ENCODE results near the gene TENM4.
"Not testable (repeated sequence)": the region's sequence is repeated elsewhere in the genome, so short reads cannot be mapped to it uniquely, and the experiment has no call there.

Gene TENM4

DNA sequence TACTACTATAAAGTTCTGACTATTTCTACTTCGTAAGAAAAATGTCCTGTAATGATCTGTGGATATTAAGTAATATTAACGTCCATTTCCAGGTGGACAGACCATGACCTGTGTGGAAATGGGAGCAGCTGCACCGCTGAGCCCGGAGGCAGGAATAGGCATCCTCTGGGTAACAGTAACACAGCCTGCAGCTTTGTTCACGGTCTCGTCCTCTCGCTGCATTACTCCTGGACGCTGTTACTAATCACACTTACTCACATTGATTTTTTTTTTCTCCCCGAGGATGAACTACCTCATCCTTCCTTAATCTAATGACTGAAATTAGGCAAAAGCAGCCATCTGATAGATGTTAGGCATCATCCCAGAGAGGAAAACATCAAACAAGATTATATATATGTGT lies 520.5 kb downstream of the TENM4 start:
- no peak for DNase-seq

DNA sequence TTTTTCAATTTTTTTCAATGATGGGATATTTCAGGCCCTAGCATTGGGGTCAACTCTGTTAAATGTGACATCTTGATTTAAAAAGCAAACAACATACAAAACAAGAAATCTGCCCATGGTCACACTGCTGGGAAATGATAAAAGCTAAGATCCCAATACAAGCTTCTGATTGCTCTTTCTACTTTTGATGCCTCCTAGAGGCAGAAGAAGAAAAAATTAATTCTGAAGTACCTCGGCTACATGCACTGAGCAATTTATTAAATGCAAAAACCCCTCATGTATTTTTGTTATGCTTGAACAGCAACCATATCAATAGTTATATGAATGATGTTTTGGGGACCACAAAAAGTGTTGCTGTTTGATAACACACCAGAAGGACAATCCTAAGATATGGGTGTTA lies 524.1 kb downstream of the TENM4 start:
- no peak for DNase-seq

DNA sequence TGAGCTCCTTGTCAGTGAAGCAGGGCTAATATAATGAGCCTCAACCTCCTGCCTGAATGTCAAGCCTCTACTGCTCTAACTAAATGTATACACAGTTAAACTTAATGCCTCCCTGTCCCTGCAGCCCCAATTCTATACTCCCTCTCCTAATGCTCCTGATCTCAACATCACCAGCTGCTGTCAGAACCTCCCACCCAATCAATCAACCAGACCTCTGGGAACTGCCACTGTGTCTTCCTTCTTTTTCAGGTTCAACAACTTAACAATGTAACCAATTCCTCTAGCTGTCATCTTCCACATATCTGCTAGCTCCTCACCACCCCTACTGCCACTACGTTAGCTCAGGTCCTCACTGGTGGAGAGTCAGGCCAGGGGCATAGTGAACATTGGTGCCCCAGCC lies 526.3 kb downstream of the TENM4 start:
- DNase-seq = no peak

DNA sequence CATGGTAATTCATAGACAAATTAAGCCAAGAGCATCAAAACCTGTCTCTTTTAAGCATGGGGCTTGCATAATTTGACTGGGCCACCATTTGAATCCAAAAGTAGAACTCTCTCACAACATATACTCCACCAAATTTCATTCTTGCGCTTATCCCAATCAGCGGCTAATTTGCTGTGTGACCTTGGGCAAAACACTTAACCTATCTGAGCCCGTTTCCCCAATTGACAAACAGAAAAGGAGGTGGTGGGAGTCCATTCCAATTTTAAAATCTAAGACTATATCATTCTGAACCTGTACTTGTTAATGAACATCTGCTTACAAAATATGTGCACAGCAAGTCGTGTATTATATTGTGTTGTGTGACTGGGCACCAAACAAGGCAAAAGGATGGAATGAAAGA lies 528.1 kb downstream of the TENM4 start:
- DNase-seq = no peak

DNA sequence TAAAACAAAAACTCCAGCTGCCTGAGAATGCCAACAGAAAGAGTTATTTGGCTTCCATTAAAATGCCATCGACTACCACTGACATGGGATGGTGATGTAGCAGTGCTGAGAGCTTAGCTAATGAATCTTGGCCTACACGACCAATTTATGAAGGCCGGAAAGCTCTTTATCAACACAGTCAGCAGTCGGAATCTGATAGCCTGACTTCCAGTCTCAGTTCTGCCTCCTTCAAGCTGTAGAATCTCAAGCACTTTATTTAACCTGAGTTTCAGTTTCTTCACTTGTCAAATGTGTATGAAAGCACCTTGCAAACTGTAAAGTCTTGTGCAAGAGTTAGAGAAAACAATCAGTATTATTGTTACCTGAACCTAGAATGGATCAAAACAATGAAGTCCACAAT lies 530.5 kb downstream of the TENM4 start:
- DNase-seq = no peak

DNA sequence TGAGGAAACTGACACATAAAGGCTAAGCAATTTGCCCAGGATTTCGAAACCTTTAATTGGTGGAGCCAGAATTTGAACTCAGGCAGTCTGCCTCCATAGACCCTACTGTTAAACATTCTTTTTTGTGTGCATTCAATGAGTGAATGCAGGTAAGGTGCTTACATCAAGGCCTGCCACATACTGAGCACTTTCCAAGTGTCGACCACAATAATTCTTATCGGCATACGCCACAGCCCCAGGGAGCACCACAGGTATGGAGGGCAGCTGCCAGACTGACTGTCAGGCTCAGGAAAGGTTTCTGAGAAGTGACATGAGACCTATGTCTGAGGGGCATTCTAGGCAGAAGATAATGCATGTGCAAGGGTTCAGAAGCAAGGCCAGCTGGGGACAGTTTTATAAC lies 531.4 kb downstream of the TENM4 start:
- no peak for DNase-seq

DNA sequence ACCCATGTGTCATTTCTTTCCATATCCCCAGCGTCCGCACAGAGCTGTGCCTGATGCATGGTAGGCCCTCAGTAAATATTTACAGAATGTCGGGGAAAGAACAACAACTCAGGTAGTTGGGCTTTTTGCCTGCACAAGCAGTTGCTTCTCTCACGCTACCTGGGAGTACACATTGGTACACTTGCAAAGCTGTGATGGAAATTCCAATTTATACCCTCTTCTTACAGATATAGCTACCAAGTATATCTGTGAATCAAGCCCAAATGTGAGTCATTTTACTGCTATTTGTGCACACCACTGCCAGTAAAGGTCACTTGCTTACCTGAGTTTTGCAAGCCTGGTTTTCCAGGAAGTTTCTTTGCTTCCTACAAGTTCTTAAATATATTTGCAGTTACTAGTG lies 533.2 kb downstream of the TENM4 start:
- no peak for DNase-seq

DNA sequence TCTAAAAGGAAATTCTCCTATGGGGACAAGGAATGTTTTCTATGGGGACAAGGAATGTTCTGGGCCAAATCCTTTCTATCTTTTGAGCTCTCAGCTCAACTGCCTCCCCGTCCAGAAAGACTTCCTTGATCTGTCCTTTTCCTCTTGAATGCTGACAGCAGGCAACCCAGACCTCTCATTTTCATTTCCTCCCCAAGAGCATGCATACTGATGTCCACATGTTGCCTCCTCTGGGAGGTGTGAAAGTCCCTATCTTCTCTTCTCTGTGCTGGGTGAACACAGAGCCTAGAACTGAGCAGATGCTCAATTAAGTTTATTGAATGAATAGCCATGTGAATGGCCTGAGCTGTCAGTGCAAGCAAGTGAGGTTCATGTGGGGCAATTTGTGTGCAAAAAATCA lies 534.3 kb downstream of the TENM4 start:
- DNase-seq = no peak

DNA sequence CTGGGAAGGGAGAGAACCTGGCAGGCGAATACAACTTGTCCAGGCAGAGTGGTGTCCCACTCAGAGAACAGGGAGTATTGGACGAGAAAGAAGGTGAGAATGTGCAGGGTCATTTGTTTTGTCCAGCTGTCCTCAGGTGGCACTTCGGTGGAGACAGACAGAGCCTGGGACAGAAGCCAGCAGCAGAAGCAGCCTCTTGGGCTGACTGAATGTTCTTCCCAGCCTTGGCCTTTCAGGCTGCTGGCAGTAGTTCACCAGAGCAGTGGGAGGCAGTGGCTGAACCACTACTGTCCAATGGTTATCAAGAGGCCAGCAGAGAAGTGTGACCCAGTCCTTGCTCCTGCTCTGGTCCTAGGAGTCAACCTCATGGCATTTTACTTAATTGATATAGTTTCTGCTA lies 535.1 kb downstream of the TENM4 start:
- no peak for DNase-seq

DNA sequence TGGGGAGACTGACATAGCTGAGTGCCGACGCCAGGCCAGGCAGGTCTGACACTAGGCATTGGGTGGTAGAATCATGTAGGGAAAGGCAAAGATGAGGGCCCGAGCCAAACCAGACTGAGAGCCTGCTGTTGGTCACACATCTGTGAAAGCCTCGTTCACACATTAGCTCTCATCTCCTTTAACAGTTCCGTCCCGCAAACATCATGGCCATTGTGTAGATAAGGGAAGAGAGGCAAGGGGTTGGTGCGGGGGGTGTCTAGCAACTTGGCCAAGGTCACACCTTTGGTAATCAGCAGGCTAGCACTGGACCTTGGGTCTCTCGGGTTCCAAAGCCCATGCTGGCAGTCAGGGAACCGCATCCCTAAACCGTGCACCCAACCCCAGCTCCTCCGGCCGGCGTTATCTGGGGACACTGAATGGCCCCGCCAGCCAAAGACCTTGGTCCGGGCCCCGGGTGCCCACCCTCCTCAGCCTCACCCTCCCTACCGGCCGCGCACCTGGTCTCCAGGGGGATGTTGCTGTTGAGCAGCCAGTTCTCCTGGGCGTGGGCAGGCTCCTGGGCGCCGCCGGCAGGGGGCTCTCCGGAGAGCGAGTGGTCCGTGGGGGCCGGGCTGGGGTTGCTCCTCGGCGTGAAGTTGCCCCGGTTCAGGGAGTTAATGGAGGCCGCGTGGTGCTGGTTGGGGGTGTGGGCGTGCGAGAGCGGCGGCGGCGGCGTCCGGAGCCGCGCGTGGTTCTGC lies 537.9 kb downstream of the TENM4 start:
- no peak for DNase-seq

DNA sequence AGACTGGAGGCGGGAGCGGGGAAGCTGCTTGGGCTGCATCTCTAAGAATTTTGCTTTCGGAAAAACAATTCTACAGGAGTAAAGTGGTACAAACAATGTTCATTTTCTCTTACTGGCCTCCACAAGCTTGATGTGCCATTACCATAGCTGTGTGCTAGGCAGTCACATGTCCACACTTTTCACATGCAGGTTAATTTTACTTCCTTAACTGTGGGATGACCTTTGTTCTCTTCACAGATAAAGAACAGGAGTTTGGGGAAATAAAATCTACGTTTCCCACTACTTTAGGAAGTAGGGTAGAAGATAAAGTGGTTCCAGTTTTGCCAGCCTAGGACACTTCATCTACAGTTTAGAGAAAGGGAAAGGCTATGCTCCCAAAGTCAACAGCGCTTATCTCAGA lies 539.0 kb downstream of the TENM4 start:
- no peak for DNase-seq

DNA sequence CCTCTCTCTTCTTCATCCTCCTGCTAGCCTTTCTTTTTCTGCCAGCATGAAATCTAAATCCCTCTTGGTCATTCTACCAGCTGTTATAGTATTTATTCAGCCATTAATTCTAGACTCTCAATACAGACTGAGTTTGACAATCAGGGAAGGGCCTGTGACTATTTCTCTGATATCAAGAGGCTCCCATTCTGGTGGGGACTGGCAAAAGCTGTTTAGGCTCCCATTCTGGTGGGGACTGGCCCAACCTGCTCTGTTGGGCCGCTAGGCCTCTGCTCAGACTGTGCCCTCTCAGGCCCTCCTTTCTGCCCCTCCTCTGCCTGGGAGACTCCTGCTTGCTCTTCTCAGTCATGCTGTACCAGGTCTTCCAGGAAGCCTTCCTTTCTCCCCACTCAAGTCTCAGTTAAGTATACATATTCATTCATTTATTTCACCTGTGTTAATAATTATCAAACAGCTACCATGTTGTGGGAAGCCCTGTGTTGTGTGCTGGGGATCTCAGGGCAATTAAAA lies 542.5 kb downstream of the TENM4 start:
- DNase-seq = no peak

DNA sequence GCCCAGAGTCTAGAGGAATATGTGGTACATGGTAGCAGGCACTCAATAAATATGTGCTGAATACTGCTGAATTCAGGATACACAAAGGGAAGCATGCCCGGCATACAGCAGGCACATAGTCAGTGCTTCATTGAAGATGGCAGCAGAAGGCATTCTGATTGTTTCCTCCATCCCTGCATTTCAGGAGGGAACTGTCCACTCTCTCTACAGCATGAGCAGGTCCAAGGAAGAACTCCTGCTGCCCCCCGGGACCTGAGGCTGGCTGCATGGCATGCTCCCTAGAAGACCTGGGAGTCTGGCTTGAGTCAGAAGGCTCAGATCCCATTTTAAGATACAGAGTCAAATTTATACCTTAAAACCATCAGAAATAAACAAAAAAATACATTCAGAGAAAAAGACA lies 546.8 kb downstream of the TENM4 start:
- DNase-seq = no peak

DNA sequence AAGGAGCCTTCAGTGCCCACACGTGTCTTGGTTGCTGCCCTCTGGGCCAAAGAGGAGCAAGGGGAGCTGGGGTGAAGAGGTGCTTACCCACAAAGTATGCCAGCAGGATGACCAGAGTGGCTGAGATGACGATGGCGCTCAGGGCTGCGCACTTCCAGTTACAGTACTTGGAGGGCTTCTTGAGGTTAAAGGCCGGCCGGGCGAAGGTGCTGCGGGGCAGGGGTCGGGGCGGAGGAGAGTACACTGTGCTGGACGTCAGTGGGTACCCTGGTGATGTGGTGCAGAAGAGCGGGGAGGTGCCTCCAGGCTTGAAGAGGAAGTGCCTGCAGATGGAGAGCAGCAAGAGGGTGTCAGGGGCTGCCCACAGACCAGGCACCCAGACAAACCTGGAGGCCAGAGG lies 551.1 kb downstream of the TENM4 start:
- no peak for DNase-seq

DNA sequence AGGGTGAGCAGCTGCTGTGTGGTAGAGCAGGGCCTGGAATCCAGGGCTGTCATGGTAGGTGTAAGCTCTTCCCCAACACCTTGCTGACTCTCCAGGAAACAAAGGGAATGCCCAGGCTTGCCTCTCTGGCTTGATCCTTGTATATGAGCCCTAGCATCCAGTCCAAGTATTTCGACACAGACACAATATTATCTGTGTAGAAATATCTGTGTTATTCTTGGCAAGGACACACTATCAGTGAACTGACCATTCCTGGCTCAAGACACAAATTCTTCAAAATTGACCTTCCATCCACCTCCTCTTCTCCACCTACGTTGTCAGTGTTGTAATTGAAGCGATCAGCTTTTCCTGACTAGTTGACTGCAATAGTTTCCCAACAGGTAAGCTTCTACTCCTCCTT lies 554.2 kb downstream of the TENM4 start:
- DNase-seq = no peak

DNA sequence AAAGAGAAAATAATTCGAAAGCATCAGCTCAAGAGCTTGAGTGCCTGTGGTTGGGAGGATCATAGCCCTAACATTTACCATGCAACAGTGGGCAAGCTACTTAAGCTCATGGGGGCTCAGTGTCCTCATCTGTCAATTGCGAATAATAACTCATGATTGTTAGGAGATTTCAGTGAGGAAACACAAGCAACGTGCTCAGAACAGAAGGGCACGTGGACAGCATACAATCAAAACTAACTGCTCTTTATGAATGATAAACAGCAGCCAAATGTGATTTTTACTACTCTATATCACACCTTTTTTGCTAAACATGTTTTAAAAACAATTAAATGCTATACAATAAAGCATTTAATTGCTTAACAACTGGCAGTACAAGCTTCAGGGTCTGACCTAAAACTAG lies 556.1 kb downstream of the TENM4 start:
- no peak for DNase-seq

DNA sequence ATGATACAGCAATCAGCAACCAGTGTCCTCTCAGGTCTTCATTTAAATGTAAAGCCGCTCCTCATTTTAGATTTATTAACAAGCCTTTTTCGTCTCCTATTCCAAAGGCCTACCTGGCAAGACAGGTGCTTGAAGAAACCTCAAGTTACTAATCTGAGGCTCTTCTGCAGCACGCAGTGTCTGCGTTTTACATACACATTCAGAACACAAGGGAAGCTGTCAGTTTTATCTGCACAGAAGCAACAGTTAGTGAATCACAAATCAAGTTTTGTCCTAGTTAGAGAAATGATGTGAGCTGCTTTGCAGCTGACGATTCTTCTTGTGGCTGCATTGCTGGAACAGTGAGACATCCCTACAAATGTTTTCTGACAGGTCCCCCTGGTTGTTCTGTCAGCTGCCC lies 557.3 kb downstream of the TENM4 start:
- DNase-seq = no peak

DNA sequence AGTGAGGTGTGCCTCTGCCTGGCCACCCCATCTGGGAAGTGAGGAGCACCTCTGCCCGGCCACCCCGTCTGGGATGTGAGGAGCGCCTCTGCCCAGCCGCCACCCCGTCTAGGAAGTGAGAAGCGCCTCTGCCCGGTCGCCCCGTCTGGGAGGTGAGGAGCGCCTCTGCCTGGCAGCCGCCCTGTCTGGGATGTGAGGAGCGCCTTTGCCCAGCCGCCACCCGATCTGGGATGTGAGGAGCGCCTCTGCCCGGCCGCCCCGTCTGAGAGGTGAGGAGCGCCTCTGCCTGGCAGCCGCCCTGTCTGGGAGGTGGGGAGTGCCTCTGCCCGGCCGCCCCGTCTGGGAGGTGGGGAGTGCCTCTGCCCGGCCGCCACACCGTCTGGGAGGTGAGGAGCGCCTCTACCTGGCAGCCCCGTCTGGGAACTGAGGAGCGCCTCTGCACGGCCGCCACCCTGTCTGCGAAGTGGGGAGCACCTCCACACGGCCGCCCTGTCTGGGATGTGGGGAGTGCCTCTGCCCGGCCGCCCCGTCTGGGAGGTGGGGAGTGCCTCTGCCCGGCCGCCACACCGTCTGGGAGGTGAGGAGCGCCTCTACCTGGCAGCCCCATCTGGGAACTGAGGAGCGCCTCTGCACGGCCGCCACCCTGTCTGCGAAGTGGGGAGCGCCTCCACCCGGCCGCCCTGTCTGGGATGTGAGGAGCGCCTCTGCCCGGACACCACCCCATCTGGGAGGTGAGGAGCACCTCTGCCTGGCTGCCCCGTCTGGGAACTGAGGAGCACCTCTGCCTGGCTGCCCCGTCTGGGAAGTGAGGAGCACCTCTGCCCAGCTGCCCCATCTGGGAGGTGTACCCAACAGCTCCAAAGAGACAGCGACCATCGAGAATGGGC lies 561.5 kb downstream of the TENM4 start:
- not testable (repeated sequence) for DNase-seq

DNA sequence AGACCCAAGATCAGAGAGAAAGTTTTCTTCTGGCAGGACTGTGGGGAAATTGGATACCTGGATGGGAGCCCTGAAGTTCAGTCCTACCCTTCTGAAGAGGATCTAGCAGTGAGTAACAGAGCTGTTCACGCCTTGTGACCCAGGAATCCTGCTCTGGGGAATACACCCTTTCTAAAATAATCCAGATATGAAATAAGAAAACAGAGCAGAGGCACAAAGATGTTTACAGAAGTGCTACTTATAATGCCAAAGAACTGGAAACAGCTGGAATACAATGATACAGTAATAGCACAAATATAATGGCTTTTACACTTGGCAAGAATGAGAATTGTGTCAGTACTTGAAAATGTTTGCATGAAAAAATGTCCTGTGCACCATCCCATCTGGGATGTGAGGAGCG lies 562.2 kb downstream of the TENM4 start:
- DNase-seq = no peak

DNA sequence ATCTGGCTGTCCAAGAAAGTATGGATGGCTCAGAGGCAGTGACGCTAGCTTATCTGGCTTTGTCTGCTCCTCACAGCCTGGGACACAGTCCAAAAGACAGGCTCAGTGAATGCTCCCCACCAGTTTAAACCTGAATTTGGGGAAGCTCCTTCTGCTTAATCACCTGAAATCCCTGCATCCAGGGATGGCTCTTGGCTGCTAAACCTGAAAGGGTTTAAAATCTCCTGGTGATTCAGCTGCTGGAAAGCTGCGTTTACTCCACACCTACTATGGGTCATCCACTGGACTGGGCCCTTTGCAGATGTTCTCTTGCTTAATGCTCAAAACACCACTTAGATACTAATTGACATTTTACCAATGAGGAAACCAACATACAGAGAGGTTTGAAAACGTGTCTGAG lies 564.2 kb downstream of the TENM4 start:
- DNase-seq = no peak

DNA sequence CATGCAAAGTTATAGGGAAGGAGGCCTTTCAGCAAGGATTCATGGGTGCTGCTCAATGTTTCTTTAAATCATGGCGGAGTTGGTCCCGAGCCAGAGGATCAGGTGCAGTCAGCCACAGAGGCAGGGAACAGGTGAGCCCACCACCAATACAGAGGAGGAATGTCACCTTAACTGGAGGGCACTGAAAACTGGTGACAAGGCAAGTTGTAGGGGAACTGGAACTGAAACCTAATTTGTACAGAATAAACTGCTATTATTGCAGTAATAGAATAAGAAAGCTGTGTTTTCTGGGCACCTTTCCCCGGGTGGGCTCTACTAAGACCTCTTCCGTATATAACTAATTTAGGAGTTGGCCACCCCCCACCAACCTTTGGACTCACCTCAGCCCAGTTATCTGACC lies 570.2 kb downstream of the TENM4 start:
- no peak for DNase-seq

DNA sequence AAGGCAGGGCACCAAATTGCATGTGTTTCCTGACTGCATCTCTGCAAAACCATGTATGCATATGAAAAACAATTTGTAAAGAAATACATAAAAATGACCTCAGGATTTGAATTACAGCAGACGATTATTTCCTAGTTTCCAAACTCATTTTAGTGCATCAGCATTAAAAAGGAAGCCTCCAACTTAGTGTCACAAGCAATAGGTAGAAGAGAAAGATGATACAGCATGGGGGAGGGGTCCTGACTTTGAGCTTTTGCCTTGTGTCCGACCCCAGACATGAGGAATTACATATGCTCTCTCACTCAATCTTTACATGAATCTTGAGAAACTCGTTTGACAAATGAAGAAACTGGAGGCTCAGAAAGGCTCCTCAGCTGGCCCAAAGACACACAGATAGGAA lies 571.5 kb downstream of the TENM4 start:
- DNase-seq = no peak

DNA sequence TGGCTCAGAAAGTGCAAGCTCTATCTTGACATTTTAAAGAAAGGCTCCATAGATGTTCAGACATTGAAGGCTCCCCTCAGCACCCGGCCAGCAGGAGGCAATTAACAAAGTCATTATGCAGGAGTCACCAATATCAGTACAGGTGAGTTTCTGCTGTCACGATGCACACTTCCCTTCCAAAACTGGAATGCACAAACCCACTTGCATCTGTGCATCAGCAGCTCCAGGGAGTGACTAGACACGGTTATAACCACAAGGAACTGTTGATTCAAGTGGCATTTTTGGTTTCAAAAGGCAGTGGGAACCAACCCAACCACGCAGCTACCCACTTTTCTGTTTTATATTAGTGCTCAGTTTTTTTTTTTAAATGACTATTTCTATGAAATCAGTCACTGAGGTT lies 572.3 kb downstream of the TENM4 start:
- DNase-seq = no peak

DNA sequence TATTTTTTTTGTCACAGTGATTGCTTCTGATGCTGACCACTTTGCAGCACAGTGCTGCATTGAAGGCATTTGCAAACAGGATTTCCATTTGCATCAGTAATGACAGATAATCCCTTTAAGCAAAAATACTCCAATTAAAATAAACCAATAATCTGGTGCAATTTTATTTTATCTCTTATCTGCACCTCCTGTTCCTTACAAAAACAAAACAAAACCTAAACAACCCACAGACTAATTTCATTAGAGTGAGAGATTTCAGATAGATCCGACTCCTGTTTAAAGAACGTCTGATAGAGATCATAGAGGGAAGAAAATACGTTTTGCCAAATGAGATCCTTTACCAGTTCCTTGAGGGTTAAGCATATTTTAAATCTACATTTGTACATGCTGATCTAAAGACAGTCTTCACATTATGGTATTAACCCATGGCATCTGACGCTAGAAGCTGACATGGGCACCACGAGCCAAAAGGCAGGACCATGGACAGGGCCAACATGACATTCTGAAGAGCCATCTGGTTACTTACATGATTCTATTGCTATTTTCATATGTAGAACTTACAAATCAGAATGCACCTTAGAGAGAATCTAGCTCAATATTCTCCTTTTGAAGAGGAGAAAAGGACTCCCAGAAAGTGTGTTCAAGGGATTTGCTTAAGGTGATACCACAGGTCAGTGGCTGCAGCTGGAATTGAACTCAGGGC lies 580.0 kb downstream of the TENM4 start:
- no peak for DNase-seq
